KMS-11 (cell line): ENCODE measurements around the gene ST8SIA2.

Experiments
- H2AFZ ChIP-seq: fragments of 200-600 bp; sonication (generic); 2 replicates; pipeline ENCODE4 v1.6.1; 2016; ENCODE audit warnings: antibody characterized with exemption, mixed run types, low read depth
- H3K27ac ChIP-seq: fragments of 200-600 bp; sonication (generic); 2 replicates; pipeline ENCODE4 v1.6.1; 2016; ENCODE audit warnings: mild to moderate bottlenecking, mixed run types
- H3K27me3 ChIP-seq: fragments of 200-600 bp; sonication (generic); 2 replicates; pipeline ENCODE4 v1.6.1; 2017; ENCODE audit warnings: mild to moderate bottlenecking, low read depth, mixed run types, moderate library complexity; ENCODE audit not compliant: insufficient read depth
- H3K36me3 ChIP-seq: fragments of 200-600 bp; sonication (generic); 2 replicates; pipeline ENCODE4 v1.6.1; 2017; ENCODE audit warnings: mild to moderate bottlenecking, mixed run types; ENCODE audit not compliant: insufficient read depth
- H3K4me1 ChIP-seq: fragments of 200-600 bp; sonication (generic); 2 replicates; pipeline ENCODE4 v1.6.1; 2016; ENCODE audit warnings: mild to moderate bottlenecking, low read depth, mixed run types; ENCODE audit not compliant: poor library complexity, severe bottlenecking
- H3K4me2 ChIP-seq: fragments of 200-600 bp; sonication (generic); 2 replicates; pipeline ENCODE4 v1.7.0; 2016; ENCODE audit warnings: mild to moderate bottlenecking, mixed run types
- H3K4me3 ChIP-seq: fragments of 200-600 bp; sonication (generic); IDR thresholded peaks from 2 replicates; pipeline ENCODE4 v1.6.1; 2017; ENCODE audit warnings: low read depth, low read length, mixed read lengths; ENCODE audit not compliant: insufficient read depth
- H3K79me2 ChIP-seq: fragments of 200-600 bp; sonication (generic); 2 replicates; pipeline ENCODE4 v1.6.1; 2016; ENCODE audit warnings: low read depth, mixed run types; ENCODE audit not compliant: insufficient read depth
- H3K9ac ChIP-seq: fragments of 200-600 bp; sonication (generic); 2 replicates; pipeline ENCODE4 v1.6.1; 2016; ENCODE audit warnings: mild to moderate bottlenecking, mixed run types
- H4K20me1 ChIP-seq: fragments of 200-600 bp; sonication (generic); 2 replicates; pipeline ENCODE4 v1.6.1; 2016; ENCODE audit warnings: mild to moderate bottlenecking, mixed run types; ENCODE audit not compliant: insufficient read depth
- CTCF ChIP-seq: fragments of 200-600 bp; sonication (generic); conservative IDR thresholded peaks from 2 replicates; pipeline ENCODE4 v1.6.1; 2017; ENCODE audit warnings: low read depth, mild to moderate bottlenecking, antibody characterized with exemption, low read length, moderate library complexity, mixed read lengths

The ST8SIA2 gene

GRCh38 chr15:92409521-92409920, 15.8 kb downstream of the ST8SIA2 start:
- no peak for TF ChIP-seq CTCF

GRCh38 chr15:92410537-92410936, 16.9 kb downstream of the ST8SIA2 start:
- no peak overlapping the region for H3K4me3 ChIP-seq
- H4K20me1 ChIP-seq = no peaks in the 10 kb centered on the region
- H3K9ac ChIP-seq = no peak overlapping the region
- no peak for TF ChIP-seq CTCF
- no peak overlapping the region for H3K27ac ChIP-seq
- no peaks in the 10 kb centered on the region; the same call in 1 of the 2 replicates for H3K36me3 ChIP-seq
- H3K4me1 ChIP-seq = no peaks in the 10 kb centered on the region
- peaks cover 51% of the 10 kb centered on the region; the same call in 1 of the 2 replicates for H3K79me2 ChIP-seq
- H3K4me2 ChIP-seq = no peak overlapping the region
- H3K27me3 ChIP-seq = no peaks in the 10 kb centered on the region
- no peak overlapping the region for H2AFZ ChIP-seq

More at GRCh38 chr15:92409521-92409920, 15.8 kb downstream of the ST8SIA2 start:
- H3K27ac ChIP-seq = no peak overlapping the region
- no peaks in the 10 kb centered on the region for H4K20me1 ChIP-seq
- H3K4me2 ChIP-seq = no peak overlapping the region
- H3K79me2 ChIP-seq = peaks cover 60% of the 10 kb centered on the region; the same call in 1 of the 2 replicates
- no peak overlapping the region for H3K9ac ChIP-seq
- no peak overlapping the region for H2AFZ ChIP-seq
- H3K36me3 ChIP-seq = no peaks in the 10 kb centered on the region; the same call in 1 of the 2 replicates
- H3K27me3 ChIP-seq = no peaks in the 10 kb centered on the region
- no peak overlapping the region for H3K4me3 ChIP-seq
- peaks cover 5% of the 10 kb centered on the region for H3K4me1 ChIP-seq

- no peak overlapping the region for H3K4me3 ChIP-seq
- H2AFZ ChIP-seq = no peak overlapping the region
- H3K9ac ChIP-seq = no peak overlapping the region
- H3K36me3 ChIP-seq = no peaks in the 10 kb centered on the region; the same call in 1 of the 2 replicates
- no peak for TF ChIP-seq CTCF
- no peaks in the 10 kb centered on the region for H3K27me3 ChIP-seq
- peaks cover 44% of the 10 kb centered on the region; the same call in 1 of the 2 replicates for H3K79me2 ChIP-seq
- no peaks in the 10 kb centered on the region for H4K20me1 ChIP-seq
- H3K27ac ChIP-seq = no peak overlapping the region
- no peak overlapping the region for H3K4me2 ChIP-seq
- H3K4me1 ChIP-seq = no peaks in the 10 kb centered on the region
Observed at GRCh38 chr15:92411256-92411655, 17.6 kb downstream of the ST8SIA2 start.

GRCh38 chr15:92413510-92413909, 19.8 kb downstream of the ST8SIA2 start:
- Histone ChIP-seq H3K9ac (no peak overlapping the region), H3K36me3 (no peaks in the 10 kb centered on the region; the same call in 1 of the 2 replicates), H3K4me2 (no peak overlapping the region), H3K4me1 (no peaks in the 10 kb centered on the region), H3K79me2 (peaks cover 24% of the 10 kb centered on the region; the same call in 1 of the 2 replicates), H3K4me3 (no peak overlapping the region), H2AFZ (no peak overlapping the region), H4K20me1 (no peaks in the 10 kb centered on the region), H3K27ac (no peak overlapping the region), H3K27me3 (no peaks in the 10 kb centered on the region)
- TF ChIP-seq CTCF = no peak
